GM12878 (cell line): ENCODE results near the gene ITGA6. TPM values are rescaled to one million over a fixed set of nuclear protein-coding genes. Genes with fewer than 3 reads are reported as not detected.

Source experiments
- ATAC-seq: fragments of 200-7000 bp; cut with Tn5 transposase; 3 replicates; pipeline ENCODE4 v1.9.1; 2020; ENCODE audit warnings: mild to moderate bottlenecking, moderate library complexity
- BruUV-seq: library from RNA; stranded (reverse); fragments of 400-500 nt; replicated peaks from 2 replicates; lab custom pipeline; 2021; lab: Mats Ljungman, UMichigan
- CTCF ChIA-PET: fragments of 300-600 bp; sonication (Branson Sonifier 250); formaldehyde crosslinking; extraction: SDS; loops from one replicate; lab custom pipeline; 2021; ENCODE audit warnings: inconsistent platforms; lab: Yijun Ruan, JAX
- POLR2A ChIA-PET: fragments of 350-600 bp; formaldehyde crosslinking; extraction: SDS; loops from one replicate; lab custom pipeline; 2021; ENCODE audit warnings: inconsistent platforms; lab: Charles Lee
- RAD21 ChIA-PET: fragments of 300-600 bp; sonication (Branson Sonifier 250); formaldehyde crosslinking; loops from one replicate; lab custom pipeline; 2023; ENCODE audit warnings: antibody characterized with exemption; ENCODE audit not compliant: unreplicated experiment; lab: Charles Lee
- SMC1A ChIA-PET: fragments of 300-600 bp; sonication (Branson Sonifier 250); formaldehyde crosslinking; loops from one replicate; lab custom pipeline; 2023; ENCODE audit not compliant: unreplicated experiment, uncharacterized antibody; lab: Charles Lee
- DNase-seq: peaks from one replicate; pipeline ENCODE4 v3.0.0-alpha.2; 2011; ENCODE audit warnings: low read depth, low spot score
- FAIRE-seq: peaks from 3 replicates; lab custom pipeline; 2011; peaks lifted over from hg19 to GRCh38; lab: Jason Lieb, UNC
- H2AFZ ChIP-seq: 2 replicates; pipeline ENCODE4 v1.6.0; 2011; ENCODE audit warnings: low read depth, low read length, control low read depth; ENCODE audit not compliant: control insufficient read depth
- H3K27ac ChIP-seq: 2 replicates; pipeline ENCODE4 v1.5.1; 2011; ENCODE audit warnings: control low read depth; ENCODE audit not compliant: control insufficient read depth, insufficient read depth
- H3K27me3 ChIP-seq, 2 experiments: replicated peaks in 1 of 2; 2 replicates each; pipeline versions ENCODE4 v1.6.0 to v1.6.1; 2011; ENCODE audit warnings: low read length in 1 of 2; ENCODE audit not compliant: control insufficient read depth in 2 of 2, insufficient read depth in 2 of 2
- H3K36me3 ChIP-seq, 2 experiments: 2 replicates each; pipeline ENCODE4 v1.5.1; 2011; ENCODE audit warnings: low read length in 1 of 2; ENCODE audit not compliant: control insufficient read depth in 2 of 2, insufficient read depth in 2 of 2
- H3K4me1 ChIP-seq: 2 replicates; pipeline ENCODE4 v1.6.1; 2011; ENCODE audit warnings: mild to moderate bottlenecking, low read length, moderate library complexity, mixed read lengths; ENCODE audit not compliant: control insufficient read depth, insufficient read depth
- H3K4me2 ChIP-seq: 2 replicates; pipeline ENCODE4 v1.6.0; 2011; ENCODE audit warnings: control low read depth; ENCODE audit not compliant: control insufficient read depth, insufficient read depth
- H3K4me3 ChIP-seq: fragments of 200-600 bp; sonication (generic); 2 replicates; pipeline ENCODE4 v1.5.1; 2016
- H3K79me2 ChIP-seq: 2 replicates; pipeline ENCODE4 v1.6.0; 2011; ENCODE audit warnings: low read length; ENCODE audit not compliant: control insufficient read depth, insufficient read depth
- H3K9ac ChIP-seq: 2 replicates; pipeline ENCODE4 v1.8.0; 2011; ENCODE audit warnings: low read length, control low read depth, mixed read lengths; ENCODE audit not compliant: control insufficient read depth, insufficient read depth
- H3K9me3 ChIP-seq: replicated peaks from 3 replicates; pipeline ENCODE4 v1.5.1; 2011; ENCODE audit warnings: mild to moderate bottlenecking, low read length; ENCODE audit not compliant: control insufficient read depth, insufficient read depth
- H4K20me1 ChIP-seq: 2 replicates; pipeline ENCODE4 v1.6.0; 2011; ENCODE audit not compliant: control insufficient read depth, insufficient read depth
- BCL3 ChIP-seq: IDR thresholded peaks from 2 replicates; pipeline ENCODE4 v1.6.1; 2011; ENCODE audit warnings: borderline replicate concordance, low read depth, mild to moderate bottlenecking, moderate library complexity, low read length; ENCODE audit not compliant: insufficient read depth, poor library complexity, severe bottlenecking
- BRCA1 ChIP-seq: IDR thresholded peaks from 2 replicates; pipeline ENCODE4 v1.6.1; 2011; ENCODE audit warnings: low read depth, low read length, improper control_type of control experiment
- CHD1 ChIP-seq: IDR thresholded peaks from 2 replicates; pipeline ENCODE4 v1.6.1; 2012; ENCODE audit warnings: low read depth, low read length, improper control_type of control experiment
- FOS ChIP-seq: IDR thresholded peaks from 3 replicates; pipeline ENCODE4 v1.6.1; 2011; ENCODE audit warnings: borderline replicate concordance; ENCODE audit not compliant: insufficient read length; ENCODE audit errors: extremely low read depth
- HCFC1 ChIP-seq: fragments of 150-350 bp; IDR thresholded peaks from 2 replicates; pipeline ENCODE4 v1.6.1; 2014; ENCODE audit warnings: low read length
- IKZF2 ChIP-seq, 2 experiments: fragments of 450-650 bp; IDR thresholded peaks; 2 replicates each; pipeline ENCODE4 v1.6.1; 2017; ENCODE audit warnings: mild to moderate bottlenecking in 2 of 2, moderate library complexity in 2 of 2
- JUND ChIP-seq: IDR thresholded peaks from 2 replicates; pipeline ENCODE4 v1.6.1; 2012; ENCODE audit warnings: low read depth, mild to moderate bottlenecking, low read length, improper control_type of control experiment, moderate library complexity
- MEF2B ChIP-seq: fragments of 450-650 bp; IDR thresholded peaks from 2 replicates; pipeline ENCODE4 v1.6.1; 2018; ENCODE audit warnings: mild to moderate bottlenecking, moderate library complexity; ENCODE audit not compliant: partially characterized antibody, poor library complexity, severe bottlenecking
- NFXL1 ChIP-seq: fragments of 450-650 bp; IDR thresholded peaks from 2 replicates; pipeline ENCODE4 v1.6.1; 2017; ENCODE audit warnings: antibody characterized with exemption, mild to moderate bottlenecking, borderline replicate concordance
- NR2C1 ChIP-seq: fragments of 450-650 bp; IDR thresholded peaks from 2 replicates; pipeline ENCODE4 v1.6.1; 2017; ENCODE audit warnings: antibody characterized with exemption, mild to moderate bottlenecking, moderate library complexity
- PAX5 ChIP-seq: IDR thresholded peaks from 2 replicates; pipeline ENCODE4 v1.6.1; 2011; ENCODE audit warnings: low read depth, low read length, borderline replicate concordance
- PML ChIP-seq: IDR thresholded peaks from 2 replicates; pipeline ENCODE4 v1.6.1; 2012; ENCODE audit warnings: low read length, inconsistent platforms
- RAD51 ChIP-seq: fragments of 450-650 bp; IDR thresholded peaks from 2 replicates; pipeline ENCODE4 v1.6.1; 2016; ENCODE audit warnings: moderate library complexity, mild to moderate bottlenecking, inconsistent platforms
- SREBF2 ChIP-seq: IDR thresholded peaks from 2 replicates; pipeline ENCODE4 v1.6.1; 2012; ENCODE audit warnings: mild to moderate bottlenecking, low read length
- ZBED1 ChIP-seq: IDR thresholded peaks from 2 replicates; pipeline ENCODE4 v1.6.1; 2016; ENCODE audit warnings: borderline replicate concordance
- ZNF274 ChIP-seq: IDR thresholded peaks from one replicate; pipeline ENCODE4 v1.8.0; 2011; ENCODE audit not compliant: insufficient read length, insufficient read depth
- WGBS: methylation state at CpG from one replicate; pipeline ENCODE4 v1.1.6; 2016; ENCODE audit warnings: low lambda C conversion rate; ENCODE audit not compliant: insufficient replicate concordance, insufficient coverage; ENCODE audit errors: missing lambda C conversion rate; 5-methylcytosine and 5-hydroxymethylcytosine counted together
- in situ Hi-C: fragments of 300-500 bp; cut with MboI; formaldehyde crosslinking; loops from 9 replicates; pipeline ENCODE4 v1.14.3; 2018; ENCODE audit warnings: mixed read lengths
- intact Hi-C: fragments of 100-400 bp; cut with micrococcal nuclease; formaldehyde crosslinking; loops from one replicate; pipeline ENCODE4 v1.14.2; 2022; ENCODE audit not compliant: unreplicated experiment
- polyA plus RNA-seq, 11 experiments: library from polyadenylated mRNA; depleted of rRNA in 4 of 11; unstranded in 6 of 11; stranded (reverse) in 5 of 11; fragments of >200 nt; fragmentation: Nextera tagmentation in 4 of 11; fragmentation: Illumina TruSeq in 1 of 11; extraction: Ambion mirVana in 4 of 11; extraction: Trizol in 1 of 11; gene quantifications; 1 replicate in 1 of 11; 2 replicates in 10 of 11; pipeline versions ENCODE4 v1.2.1 to v1.2.3, GENCODE V29; 2011 to 2016; ENCODE audit warnings: inconsistent platforms in 2 of 11, missing spikeins in 2 of 11, low read depth in 1 of 11
- total RNA-seq, 4 experiments: library from RNA; depleted of rRNA in 3 of 4; stranded (reverse); fragments of >200 nt in 3 of 4; fragmentation: Illumina TruSeq in 1 of 4; extraction: Trizol in 1 of 4; gene quantifications; 2 replicates each; pipeline versions ENCODE4 v1.2.1 to v1.2.3, GENCODE V29; 2013 to 2021
- TF ChIP-seq, protein P1 (sequence below): fragments of 450-650 bp; IDR thresholded peaks from 2 replicates; pipeline ENCODE4 v1.6.1; 2017; ENCODE audit warnings: borderline replicate concordance
- TF ChIP-seq, protein P2 (sequence below): fragments of 450-650 bp; conservative IDR thresholded peaks from 2 replicates; pipeline ENCODE4 v1.6.1; 2017; ENCODE audit warnings: mild to moderate bottlenecking, moderate library complexity

The ITGA6 gene
- total and polyA plus RNA-seq, 10 of the 15 experiments (the other 5 are each of a cell fraction or from before 2014, with no cell fraction given): 0.01 to 0.36 (median 0.14) TPM; not detected in 2

GRCh38 chr2:172510088-172510487, 82.7 kb downstream of the ITGA6 start:
- Histone ChIP-seq H3K4me2 (no peak overlapping the region), H3K4me3 (no peak overlapping the region), H3K27me3 (no peaks in the 10 kb centered on the region), H3K9ac (no peak overlapping the region), H3K9me3 (peaks cover 20% of the 10 kb centered on the region), H3K79me2 (no peaks in the 10 kb centered on the region)
- ChIA-PET SMC1A (no interaction called here), CTCF (interaction anchor here (0.6 kb wide), 1 partner anchor 179 kb away, joined by 4 read pairs; no protein-coding TSS in a partner anchor)
- in situ Hi-C loops: no loop called here
- no TSS peak for BruUV-seq
- TF ChIP-seq FOS (no peak), RAD51 (no peak), SREBF2 (no peak), NFXL1 (no peak), IKZF2 (IDR thresholded peaks at IDR 0.05) (no peak), BRCA1 (no peak), JUND (no peak), NR2C1 (no peak), ZBED1 (no peak), ZNF274 (no peak), HCFC1 (no peak), PAX5 (no peak), MEF2B (no peak), BCL3 (no peak), CHD1 (no peak), PML (no peak)
- TF ChIP-seq, protein P1, sequence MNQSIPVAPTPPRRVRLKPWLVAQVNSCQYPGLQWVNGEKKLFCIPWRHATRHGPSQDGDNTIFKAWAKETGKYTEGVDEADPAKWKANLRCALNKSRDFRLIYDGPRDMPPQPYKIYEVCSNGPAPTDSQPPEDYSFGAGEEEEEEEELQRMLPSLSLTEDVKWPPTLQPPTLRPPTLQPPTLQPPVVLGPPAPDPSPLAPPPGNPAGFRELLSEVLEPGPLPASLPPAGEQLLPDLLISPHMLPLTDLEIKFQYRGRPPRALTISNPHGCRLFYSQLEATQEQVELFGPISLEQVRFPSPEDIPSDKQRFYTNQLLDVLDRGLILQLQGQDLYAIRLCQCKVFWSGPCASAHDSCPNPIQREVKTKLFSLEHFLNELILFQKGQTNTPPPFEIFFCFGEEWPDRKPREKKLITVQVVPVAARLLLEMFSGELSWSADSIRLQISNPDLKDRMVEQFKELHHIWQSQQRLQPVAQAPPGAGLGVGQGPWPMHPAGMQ: no peak
- TF ChIP-seq, protein P2, sequence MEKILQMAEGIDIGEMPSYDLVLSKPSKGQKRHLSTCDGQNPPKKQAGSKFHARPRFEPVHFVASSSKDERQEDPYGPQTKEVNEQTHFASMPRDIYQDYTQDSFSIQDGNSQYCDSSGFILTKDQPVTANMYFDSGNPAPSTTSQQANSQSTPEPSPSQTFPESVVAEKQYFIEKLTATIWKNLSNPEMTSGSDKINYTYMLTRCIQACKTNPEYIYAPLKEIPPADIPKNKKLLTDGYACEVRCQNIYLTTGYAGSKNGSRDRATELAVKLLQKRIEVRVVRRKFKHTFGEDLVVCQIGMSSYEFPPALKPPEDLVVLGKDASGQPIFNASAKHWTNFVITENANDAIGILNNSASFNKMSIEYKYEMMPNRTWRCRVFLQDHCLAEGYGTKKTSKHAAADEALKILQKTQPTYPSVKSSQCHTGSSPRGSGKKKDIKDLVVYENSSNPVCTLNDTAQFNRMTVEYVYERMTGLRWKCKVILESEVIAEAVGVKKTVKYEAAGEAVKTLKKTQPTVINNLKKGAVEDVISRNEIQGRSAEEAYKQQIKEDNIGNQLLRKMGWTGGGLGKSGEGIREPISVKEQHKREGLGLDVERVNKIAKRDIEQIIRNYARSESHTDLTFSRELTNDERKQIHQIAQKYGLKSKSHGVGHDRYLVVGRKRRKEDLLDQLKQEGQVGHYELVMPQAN: no peak
- TF ChIP-seq, all 136 proteins: peak for 0
- no peaks in the 10 kb centered on the region for H3K36me3 ChIP-seq
- POLR2A ChIA-PET: no interaction called here
- no peak overlapping the region for H3K27ac ChIP-seq
- intact Hi-C loops: no loop called here
- H2AFZ ChIP-seq: no peak overlapping the region
- RAD21 ChIA-PET: no interaction called here
- DNase-seq (no peak), ATAC-seq (no peak), FAIRE-seq (no peak)
- H4K20me1 ChIP-seq: no peaks in the 10 kb centered on the region
- no peaks in the 10 kb centered on the region for H3K4me1 ChIP-seq
- WGBS: 20% methylated on average over 6 of the region's 6 CpGs
